BE2C (cell line): ENCODE measurements around the gene CST5.

ENCODE experiments used
- DNase-seq: peaks from one replicate; pipeline ENCODE4 v3.0.0-alpha.2; 2020
- H3K27me3 ChIP-seq: fragments of 250-450 bp; sonication (Bioruptor Pico); 2 replicates; pipeline ENCODE4 v1.5.1; 2020; ENCODE audit warnings: mild to moderate bottlenecking
- H3K36me3 ChIP-seq: fragments of 250-450 bp; sonication (Bioruptor Pico); 2 replicates; pipeline ENCODE4 v1.5.1; 2020; ENCODE audit warnings: mild to moderate bottlenecking
- H3K4me1 ChIP-seq: fragments of 250-450 bp; sonication (Bioruptor Pico); 2 replicates; pipeline ENCODE4 v1.5.1; 2020
- H3K4me3 ChIP-seq: 2 replicates; pipeline ENCODE4 v1.5.1; 2011; ENCODE audit warnings: low read depth, low read length
- H3K9me3 ChIP-seq: fragments of 250-450 bp; sonication (Bioruptor Pico); 2 replicates; pipeline ENCODE4 v1.5.1; 2020
- TF ChIP-seq, protein P1 (sequence below): IDR thresholded peaks from 2 replicates; pipeline ENCODE4 v1.5.1; 2012; ENCODE audit warnings: mild to moderate bottlenecking, low read depth, low read length

CST5 gene

DNA sequence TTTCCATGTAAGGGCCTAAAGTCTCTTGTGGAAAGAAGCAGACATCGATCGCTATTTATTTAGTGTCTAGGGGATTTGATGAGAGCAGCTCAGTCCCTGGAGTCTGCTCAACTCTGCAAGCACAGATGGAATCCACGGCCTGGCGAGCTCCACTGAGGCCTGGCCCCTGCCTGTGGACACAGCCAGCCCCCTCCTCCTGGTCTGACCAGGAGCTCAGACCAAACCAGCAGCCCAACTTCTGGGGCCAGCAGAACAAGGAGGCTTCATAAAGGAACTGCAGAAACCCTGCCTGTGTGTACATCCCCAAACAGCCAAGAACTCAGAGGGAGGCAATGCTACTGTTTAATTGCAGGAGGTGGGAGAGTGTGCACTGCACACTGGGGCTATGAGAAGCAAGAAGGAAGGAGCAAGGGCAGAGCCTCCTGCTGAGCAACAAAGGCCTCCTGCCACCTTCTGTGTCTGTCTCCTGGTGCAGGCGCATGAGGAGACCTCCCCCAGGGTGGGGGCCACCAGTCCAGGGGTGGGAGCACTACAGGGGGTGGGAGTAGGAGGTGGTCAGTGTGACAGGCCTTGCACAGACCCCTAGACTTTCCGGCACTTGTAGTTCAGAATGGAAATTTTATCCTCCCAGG is 3.8 kb downstream of the CST5 start:
- no peaks in the 10 kb centered on the region for H3K4me1 ChIP-seq
- no peaks in the 10 kb centered on the region for H3K9me3 ChIP-seq
- no peak for DNase-seq
- no peak overlapping the region for H3K4me3 ChIP-seq
- H3K36me3 ChIP-seq: no peaks in the 10 kb centered on the region
- H3K27me3 ChIP-seq: no peaks in the 10 kb centered on the region
- TF ChIP-seq, protein P1, sequence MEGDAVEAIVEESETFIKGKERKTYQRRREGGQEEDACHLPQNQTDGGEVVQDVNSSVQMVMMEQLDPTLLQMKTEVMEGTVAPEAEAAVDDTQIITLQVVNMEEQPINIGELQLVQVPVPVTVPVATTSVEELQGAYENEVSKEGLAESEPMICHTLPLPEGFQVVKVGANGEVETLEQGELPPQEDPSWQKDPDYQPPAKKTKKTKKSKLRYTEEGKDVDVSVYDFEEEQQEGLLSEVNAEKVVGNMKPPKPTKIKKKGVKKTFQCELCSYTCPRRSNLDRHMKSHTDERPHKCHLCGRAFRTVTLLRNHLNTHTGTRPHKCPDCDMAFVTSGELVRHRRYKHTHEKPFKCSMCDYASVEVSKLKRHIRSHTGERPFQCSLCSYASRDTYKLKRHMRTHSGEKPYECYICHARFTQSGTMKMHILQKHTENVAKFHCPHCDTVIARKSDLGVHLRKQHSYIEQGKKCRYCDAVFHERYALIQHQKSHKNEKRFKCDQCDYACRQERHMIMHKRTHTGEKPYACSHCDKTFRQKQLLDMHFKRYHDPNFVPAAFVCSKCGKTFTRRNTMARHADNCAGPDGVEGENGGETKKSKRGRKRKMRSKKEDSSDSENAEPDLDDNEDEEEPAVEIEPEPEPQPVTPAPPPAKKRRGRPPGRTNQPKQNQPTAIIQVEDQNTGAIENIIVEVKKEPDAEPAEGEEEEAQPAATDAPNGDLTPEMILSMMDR: no peak

DNA sequence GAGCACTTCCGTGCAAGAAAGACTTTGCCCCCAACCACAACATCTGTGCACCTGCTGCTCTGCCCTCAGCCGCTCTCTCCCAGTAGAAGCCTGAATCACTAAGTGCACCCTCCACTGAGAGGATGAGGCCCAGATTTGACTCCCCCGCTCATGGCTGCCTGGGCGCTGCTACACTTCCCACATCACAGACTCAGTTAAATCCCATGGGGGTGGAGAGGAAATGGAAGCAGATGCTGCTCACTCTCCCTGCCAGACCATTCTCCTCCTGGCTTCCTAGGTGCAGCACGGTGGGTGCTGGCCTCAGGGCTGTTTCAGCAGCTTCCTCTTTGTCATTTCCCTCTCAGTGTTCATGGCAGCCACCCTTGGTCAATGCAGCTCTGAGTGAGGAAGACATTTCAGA is 4.8 kb downstream of the CST5 start:
- Histone ChIP-seq H3K9me3 (no peaks in the 10 kb centered on the region), H3K4me3 (no peak overlapping the region), H3K27me3 (no peaks in the 10 kb centered on the region), H3K36me3 (no peaks in the 10 kb centered on the region), H3K4me1 (no peaks in the 10 kb centered on the region)
- DNase-seq: no peak
- TF ChIP-seq, protein P1: no peak

DNA sequence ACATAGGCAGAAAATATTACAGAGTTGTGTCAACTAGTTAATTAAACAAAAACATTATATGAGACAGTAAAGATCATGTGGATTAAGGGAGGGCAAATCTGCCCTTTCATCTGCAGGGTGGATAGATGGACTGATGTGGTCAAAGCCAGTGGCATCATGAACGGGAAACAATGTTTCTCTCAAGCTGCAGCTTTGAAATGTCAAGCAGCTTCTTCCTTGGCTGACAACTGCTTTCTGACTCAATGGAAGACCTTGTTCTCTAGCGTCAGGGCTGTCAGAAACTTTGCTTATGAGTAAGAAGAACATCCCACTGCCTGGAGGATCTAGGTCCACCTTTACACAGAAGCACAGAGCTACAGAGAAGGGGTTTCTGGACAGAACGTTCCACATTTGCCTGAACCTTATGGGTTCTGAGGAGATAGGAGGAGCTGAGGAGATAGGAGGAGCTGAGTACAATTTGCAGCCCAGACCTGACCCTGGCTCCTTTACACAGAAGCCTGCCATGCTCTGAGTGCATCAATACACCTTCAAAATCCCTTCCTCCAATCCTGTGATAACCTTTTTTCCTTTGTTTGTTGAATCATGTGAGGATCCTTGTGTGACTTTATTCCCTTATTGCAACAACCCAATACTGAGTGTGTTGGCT is 6.1 kb downstream of the CST5 start:
- Histone ChIP-seq H3K9me3 (no peaks in the 10 kb centered on the region), H3K4me1 (no peaks in the 10 kb centered on the region), H3K36me3 (no peaks in the 10 kb centered on the region), H3K4me3 (no peak overlapping the region), H3K27me3 (no peaks in the 10 kb centered on the region)
- DNase-seq: no peak
- TF ChIP-seq, protein P1: no peak

DNA sequence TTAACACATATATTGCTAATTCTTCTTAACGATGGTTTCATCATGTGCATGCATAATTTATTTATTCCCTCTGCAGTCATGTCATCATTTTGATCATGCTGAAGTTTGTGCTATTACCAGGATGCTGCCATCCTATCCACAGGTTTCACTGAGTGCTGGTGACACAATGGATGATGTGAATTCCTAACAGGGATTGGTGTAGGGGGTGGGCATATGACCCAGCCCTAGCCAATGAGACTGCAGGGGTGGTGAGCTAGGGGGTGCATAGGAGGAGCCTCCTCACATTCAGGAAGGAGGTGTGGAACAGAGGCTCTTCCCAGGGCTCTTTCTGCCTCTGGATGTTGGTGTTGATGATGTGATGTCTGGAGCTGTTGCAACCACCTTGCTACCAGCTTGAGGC is 7.5 kb downstream of the CST5 start:
- Histone ChIP-seq H3K36me3 (no peaks in the 10 kb centered on the region), H3K4me3 (no peak overlapping the region), H3K4me1 (no peaks in the 10 kb centered on the region), H3K27me3 (no peaks in the 10 kb centered on the region), H3K9me3 (no peaks in the 10 kb centered on the region)
- no peak for DNase-seq
- TF ChIP-seq, protein P1: no peak

DNA sequence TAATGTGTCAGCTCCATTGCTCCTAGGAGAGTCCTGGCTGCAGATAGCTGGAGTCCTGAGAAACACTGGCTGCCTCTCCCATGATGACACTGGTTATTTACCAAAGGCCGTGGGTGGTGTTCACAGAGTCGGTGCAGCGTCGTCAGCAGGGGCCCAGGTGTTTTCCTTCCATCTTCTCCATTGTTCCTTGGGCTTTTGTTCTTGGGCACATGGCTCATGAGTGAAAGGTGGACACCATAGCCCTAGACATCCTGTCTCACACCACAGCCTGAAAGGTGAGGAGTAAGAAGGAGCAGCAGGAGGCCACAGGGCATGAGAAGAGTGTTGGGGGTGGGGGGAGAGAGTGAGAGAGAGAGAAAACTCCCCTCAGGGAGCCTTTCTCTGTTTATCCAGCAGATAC is 9.1 kb downstream of the CST5 start:
- H3K4me3 ChIP-seq: no peak overlapping the region
- H3K27me3 ChIP-seq: no peaks in the 10 kb centered on the region
- TF ChIP-seq, protein P1: no peak
- H3K36me3 ChIP-seq: no peaks in the 10 kb centered on the region
- H3K9me3 ChIP-seq: no peaks in the 10 kb centered on the region
- H3K4me1 ChIP-seq: no peaks in the 10 kb centered on the region
- no peak for DNase-seq

- H3K36me3 ChIP-seq: no peaks in the 10 kb centered on the region
- H3K9me3 ChIP-seq: no peaks in the 10 kb centered on the region
- H3K4me1 ChIP-seq: no peaks in the 10 kb centered on the region
- no peaks in the 10 kb centered on the region for H3K27me3 ChIP-seq
- no peak for DNase-seq
- TF ChIP-seq, protein P1: no peak
- no peak overlapping the region for H3K4me3 ChIP-seq
These were observed 10.0 kb downstream of the CST5 start for GRCh38 chr20:23869520-23869919.
